ENCODE data around the gene SLC28A2. TPM values are rescaled to one million over a fixed set of nuclear protein-coding genes. Genes with fewer than 3 reads are reported as not detected.
"Not testable (repeated sequence)": the region's sequence is repeated elsewhere in the genome, so short reads cannot be mapped to it uniquely, and the experiment has no call there.

SLC28A2 gene
- total RNA-seq, 1 experiment from 2014 or later = 0.23 TPM

DNA sequence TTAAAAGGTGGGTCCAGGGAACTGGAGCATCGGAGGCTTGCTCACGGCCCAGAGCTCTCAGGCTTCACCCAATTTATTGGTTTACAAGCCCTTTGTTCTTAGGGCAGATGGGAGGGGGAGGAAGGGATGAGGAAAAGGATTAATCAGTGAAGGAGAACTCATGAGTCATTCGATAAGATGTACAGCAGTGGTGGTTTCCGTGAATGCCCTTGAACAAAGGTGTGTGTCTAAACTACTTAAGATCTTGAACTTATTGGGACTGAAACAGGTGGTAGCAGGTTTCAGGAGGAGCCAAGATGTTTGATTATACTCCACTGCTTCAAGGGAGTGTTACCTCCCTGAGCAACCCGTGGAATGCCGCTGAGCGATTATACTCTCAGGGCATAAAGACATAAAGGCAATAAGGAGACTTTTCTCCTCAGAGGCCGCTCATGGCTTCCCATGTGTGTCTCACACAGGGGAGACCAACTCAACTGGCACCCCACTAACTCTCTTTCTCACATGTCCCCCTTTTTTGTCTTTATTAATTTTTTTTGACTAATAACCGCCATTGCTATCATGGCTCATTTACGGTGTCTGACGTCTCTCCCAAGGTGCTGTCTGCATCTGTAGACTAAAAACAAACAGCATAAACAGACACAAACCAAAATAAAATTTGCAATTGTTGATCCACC, 17.3 kb upstream of the SLC28A2 start:
- no peak for TF ChIP-seq TCF7L2 (IDR thresholded peaks at IDR 0.05; ENCODE audit: low read depth, low read length)
- TF ChIP-seq, protein P1, sequence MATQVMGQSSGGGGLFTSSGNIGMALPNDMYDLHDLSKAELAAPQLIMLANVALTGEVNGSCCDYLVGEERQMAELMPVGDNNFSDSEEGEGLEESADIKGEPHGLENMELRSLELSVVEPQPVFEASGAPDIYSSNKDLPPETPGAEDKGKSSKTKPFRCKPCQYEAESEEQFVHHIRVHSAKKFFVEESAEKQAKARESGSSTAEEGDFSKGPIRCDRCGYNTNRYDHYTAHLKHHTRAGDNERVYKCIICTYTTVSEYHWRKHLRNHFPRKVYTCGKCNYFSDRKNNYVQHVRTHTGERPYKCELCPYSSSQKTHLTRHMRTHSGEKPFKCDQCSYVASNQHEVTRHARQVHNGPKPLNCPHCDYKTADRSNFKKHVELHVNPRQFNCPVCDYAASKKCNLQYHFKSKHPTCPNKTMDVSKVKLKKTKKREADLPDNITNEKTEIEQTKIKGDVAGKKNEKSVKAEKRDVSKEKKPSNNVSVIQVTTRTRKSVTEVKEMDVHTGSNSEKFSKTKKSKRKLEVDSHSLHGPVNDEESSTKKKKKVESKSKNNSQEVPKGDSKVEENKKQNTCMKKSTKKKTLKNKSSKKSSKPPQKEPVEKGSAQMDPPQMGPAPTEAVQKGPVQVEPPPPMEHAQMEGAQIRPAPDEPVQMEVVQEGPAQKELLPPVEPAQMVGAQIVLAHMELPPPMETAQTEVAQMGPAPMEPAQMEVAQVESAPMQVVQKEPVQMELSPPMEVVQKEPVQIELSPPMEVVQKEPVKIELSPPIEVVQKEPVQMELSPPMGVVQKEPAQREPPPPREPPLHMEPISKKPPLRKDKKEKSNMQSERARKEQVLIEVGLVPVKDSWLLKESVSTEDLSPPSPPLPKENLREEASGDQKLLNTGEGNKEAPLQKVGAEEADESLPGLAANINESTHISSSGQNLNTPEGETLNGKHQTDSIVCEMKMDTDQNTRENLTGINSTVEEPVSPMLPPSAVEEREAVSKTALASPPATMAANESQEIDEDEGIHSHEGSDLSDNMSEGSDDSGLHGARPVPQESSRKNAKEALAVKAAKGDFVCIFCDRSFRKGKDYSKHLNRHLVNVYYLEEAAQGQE (IDR thresholded peaks at IDR 0.05; ENCODE audit: insufficient read depth in 1 of 2, low read depth in 2 of 2, low read length in 1 of 2) = no peak
- TF ChIP-seq SIN3A (IDR thresholded peaks at IDR 0.05; ENCODE audit: borderline replicate concordance, insufficient read depth, low read depth, low read length) = no peak
- TF ChIP-seq, protein P2, sequence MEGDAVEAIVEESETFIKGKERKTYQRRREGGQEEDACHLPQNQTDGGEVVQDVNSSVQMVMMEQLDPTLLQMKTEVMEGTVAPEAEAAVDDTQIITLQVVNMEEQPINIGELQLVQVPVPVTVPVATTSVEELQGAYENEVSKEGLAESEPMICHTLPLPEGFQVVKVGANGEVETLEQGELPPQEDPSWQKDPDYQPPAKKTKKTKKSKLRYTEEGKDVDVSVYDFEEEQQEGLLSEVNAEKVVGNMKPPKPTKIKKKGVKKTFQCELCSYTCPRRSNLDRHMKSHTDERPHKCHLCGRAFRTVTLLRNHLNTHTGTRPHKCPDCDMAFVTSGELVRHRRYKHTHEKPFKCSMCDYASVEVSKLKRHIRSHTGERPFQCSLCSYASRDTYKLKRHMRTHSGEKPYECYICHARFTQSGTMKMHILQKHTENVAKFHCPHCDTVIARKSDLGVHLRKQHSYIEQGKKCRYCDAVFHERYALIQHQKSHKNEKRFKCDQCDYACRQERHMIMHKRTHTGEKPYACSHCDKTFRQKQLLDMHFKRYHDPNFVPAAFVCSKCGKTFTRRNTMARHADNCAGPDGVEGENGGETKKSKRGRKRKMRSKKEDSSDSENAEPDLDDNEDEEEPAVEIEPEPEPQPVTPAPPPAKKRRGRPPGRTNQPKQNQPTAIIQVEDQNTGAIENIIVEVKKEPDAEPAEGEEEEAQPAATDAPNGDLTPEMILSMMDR (IDR thresholded peaks at IDR 0.05) = no peak
- TF ChIP-seq POLR2AphosphoS5 (IDR thresholded peaks at IDR 0.05; ENCODE audit: low read depth, low read length) = no peak
- DNase-seq (ENCODE audit: low read depth, low spot score) = no peak
- Histone ChIP-seq H3K4me3 (ENCODE audit: low read depth in 2 of 2, low read length in 2 of 2) (no peak overlapping the region), H3K36me3 (ENCODE audit: control insufficient read depth, insufficient read depth, low read length) (no peaks in the 10 kb centered on the region), H3K4me1 (ENCODE audit: control insufficient read depth, insufficient read depth, low read length) (no peaks in the 10 kb centered on the region), H3K27me3 (ENCODE audit: control insufficient read depth, insufficient read depth, low read length) (no peaks in the 10 kb centered on the region), H3K9me3 (ENCODE audit: control insufficient read depth, insufficient read depth, low read depth, low read length) (peaks cover 4% of the 10 kb centered on the region; the same call in 1 of the 2 replicates), H3K27ac (ENCODE audit: low read length) (no peak overlapping the region)
- ATAC-seq = no peak
- in situ Hi-C loops (cut with HindIII; ENCODE audit: low pct_unique_long_range_greater_than_20kb, low sequenced_read_pairs) = no loop called here
- no TSS peak for BruUV-seq (replicated peaks)
- ChIA-PET CTCF (no interaction called here), POLR2A (no interaction called here)
- intact Hi-C loops (cut with micrococcal nuclease; ENCODE audit: unreplicated experiment) = no loop called here

DNA sequence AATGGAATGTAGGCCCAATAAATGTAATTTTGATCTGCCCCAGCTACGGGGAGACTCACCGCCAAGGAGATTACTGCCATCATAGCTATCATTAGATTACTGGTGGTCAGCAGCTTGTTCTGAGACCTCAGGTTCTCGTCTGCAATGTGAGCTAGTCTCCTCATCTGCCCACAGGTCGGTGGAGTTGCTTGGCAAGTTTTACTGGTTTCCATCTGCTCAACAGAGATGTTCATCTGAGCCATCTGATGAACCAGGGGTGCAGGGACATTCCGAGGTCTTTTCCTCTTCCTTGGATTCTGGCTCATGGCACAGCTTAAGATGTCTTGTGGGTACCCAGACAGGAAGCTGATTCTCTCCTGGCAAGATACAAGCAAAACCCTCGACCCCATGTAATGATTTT, 15.2 kb upstream of the SLC28A2 start:
- BruUV-seq (replicated peaks); H3K27me3 ChIP-seq (ENCODE audit: control insufficient read depth, insufficient read depth, low read length); in situ Hi-C loops (cut with HindIII; ENCODE audit: low pct_unique_long_range_greater_than_20kb, low sequenced_read_pairs); DNase-seq (ENCODE audit: low read depth, low spot score); ATAC-seq; CTCF ChIA-PET; H3K4me3 ChIP-seq (ENCODE audit: low read depth in 2 of 2, low read length in 2 of 2); POLR2A ChIA-PET; H3K27ac ChIP-seq (ENCODE audit: low read length); H3K36me3 ChIP-seq (ENCODE audit: control insufficient read depth, insufficient read depth, low read length); H3K4me1 ChIP-seq (ENCODE audit: control insufficient read depth, insufficient read depth, low read length); intact Hi-C loops (cut with micrococcal nuclease; ENCODE audit: unreplicated experiment): not testable (repeated sequence)
- H3K9me3 ChIP-seq (ENCODE audit: control insufficient read depth, insufficient read depth, low read depth, low read length) = peaks cover 13% of the 10 kb centered on the region

DNA sequence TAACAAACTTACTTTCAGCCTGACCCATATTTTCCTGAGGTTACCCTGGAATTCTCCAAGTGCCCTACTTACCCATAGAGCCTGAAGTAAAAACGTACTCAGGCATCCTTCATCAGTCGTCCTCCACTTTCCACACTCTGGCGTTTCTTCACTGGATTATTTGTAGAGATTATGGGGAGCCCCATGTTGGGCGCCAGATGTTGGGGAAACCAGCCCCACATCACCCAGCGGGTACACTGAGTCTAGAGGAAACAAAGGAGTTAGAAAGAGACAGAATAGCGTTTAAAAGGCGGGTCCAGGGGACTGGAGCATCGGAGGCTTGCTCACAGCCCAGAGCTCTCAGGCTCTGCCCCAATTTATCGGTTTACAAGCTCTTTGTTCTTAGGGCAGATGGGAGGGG, 9.7 kb upstream of the SLC28A2 start:
- ChIA-PET POLR2A (no interaction called here), CTCF (no interaction called here)
- Histone ChIP-seq H3K27ac (ENCODE audit: low read length) (no peak overlapping the region), H3K27me3 (ENCODE audit: control insufficient read depth, insufficient read depth, low read length) (no peaks in the 10 kb centered on the region), H3K4me3 (ENCODE audit: low read depth in 2 of 2, low read length in 2 of 2) (no peak overlapping the region), H3K9me3 (ENCODE audit: control insufficient read depth, insufficient read depth, low read depth, low read length) (peaks cover 20% of the 10 kb centered on the region), H3K36me3 (ENCODE audit: control insufficient read depth, insufficient read depth, low read length) (no peaks in the 10 kb centered on the region), H3K4me1 (ENCODE audit: control insufficient read depth, insufficient read depth, low read length) (no peaks in the 10 kb centered on the region)
- TF ChIP-seq, protein P1 (IDR thresholded peaks at IDR 0.05; ENCODE audit: insufficient read depth in 1 of 2, low read depth in 2 of 2, low read length in 1 of 2) = no peak
- TF ChIP-seq SIN3A (IDR thresholded peaks at IDR 0.05; ENCODE audit: borderline replicate concordance, insufficient read depth, low read depth, low read length) = no peak
- TF ChIP-seq, protein P2 (IDR thresholded peaks at IDR 0.05) = no peak
- TF ChIP-seq POLR2AphosphoS5 (IDR thresholded peaks at IDR 0.05; ENCODE audit: low read depth, low read length) = no peak
- TF ChIP-seq TCF7L2 (IDR thresholded peaks at IDR 0.05; ENCODE audit: low read depth, low read length) = no peak
- DNase-seq (ENCODE audit: low read depth, low spot score) = no peak
- ATAC-seq = no peak
- in situ Hi-C loops (cut with HindIII; ENCODE audit: low pct_unique_long_range_greater_than_20kb, low sequenced_read_pairs) = no loop called here
- intact Hi-C loops (cut with micrococcal nuclease; ENCODE audit: unreplicated experiment) = no loop called here
- BruUV-seq (replicated peaks) = no TSS peak
